Activated T-helper 2 cell treated with anti-CD3 and anti-CD28 coated beads, Interferon-gamma antibody, Interleukin-2, Interleukin-4, amounts not matched to agents 10 μg/mL and 5 μg/mL and 100 μg/mL, durations not matched to agents 14 hours and 24 hours and 36 hours (primary cell): ENCODE measurements around the gene LRRC75A. TPM values are rescaled to one million over a fixed set of nuclear protein-coding genes. Genes with fewer than 3 reads are reported as not detected.

Experiments used
- DNase-seq: peaks from one replicate; pipeline ENCODE4 v3.0.0; 2021; ENCODE audit warnings: low spot score
- H3K27ac Mint-ChIP-seq: one replicate; pipeline ENCODE4 v1.8.0; 2021; ENCODE audit warnings: mixed read lengths
- H3K27me3 Mint-ChIP-seq: one replicate; pipeline ENCODE4 v1.8.0; 2021; ENCODE audit warnings: low read depth, mixed read lengths
- H3K36me3 Mint-ChIP-seq: one replicate; pipeline ENCODE4 v1.8.0; 2021; ENCODE audit warnings: low read depth, mixed read lengths
- H3K4me1 Mint-ChIP-seq: one replicate; pipeline ENCODE4 v1.8.0; 2021; ENCODE audit warnings: low read depth, mixed read lengths
- H3K4me3 Mint-ChIP-seq: one replicate; pipeline ENCODE4 v1.8.0; 2021; ENCODE audit warnings: low read depth, mild to moderate bottlenecking, moderate library complexity, mixed read lengths
- H3K9me3 Mint-ChIP-seq: one replicate; pipeline ENCODE4 v1.8.0; 2021; ENCODE audit warnings: mixed read lengths
- intact Hi-C: fragments of 100-400 bp; cut with micrococcal nuclease; formaldehyde crosslinking; loops from one replicate; pipeline ENCODE4 v1.15.1; 2023
- total RNA-seq: library from RNA; stranded (reverse); gene quantifications from 2 replicates; pipeline ENCODE4 v1.2.3, GENCODE V29; 2022

The LRRC75A gene
- total RNA-seq, 1 donor from 2014 or later = 2.0 TPM

DNA sequence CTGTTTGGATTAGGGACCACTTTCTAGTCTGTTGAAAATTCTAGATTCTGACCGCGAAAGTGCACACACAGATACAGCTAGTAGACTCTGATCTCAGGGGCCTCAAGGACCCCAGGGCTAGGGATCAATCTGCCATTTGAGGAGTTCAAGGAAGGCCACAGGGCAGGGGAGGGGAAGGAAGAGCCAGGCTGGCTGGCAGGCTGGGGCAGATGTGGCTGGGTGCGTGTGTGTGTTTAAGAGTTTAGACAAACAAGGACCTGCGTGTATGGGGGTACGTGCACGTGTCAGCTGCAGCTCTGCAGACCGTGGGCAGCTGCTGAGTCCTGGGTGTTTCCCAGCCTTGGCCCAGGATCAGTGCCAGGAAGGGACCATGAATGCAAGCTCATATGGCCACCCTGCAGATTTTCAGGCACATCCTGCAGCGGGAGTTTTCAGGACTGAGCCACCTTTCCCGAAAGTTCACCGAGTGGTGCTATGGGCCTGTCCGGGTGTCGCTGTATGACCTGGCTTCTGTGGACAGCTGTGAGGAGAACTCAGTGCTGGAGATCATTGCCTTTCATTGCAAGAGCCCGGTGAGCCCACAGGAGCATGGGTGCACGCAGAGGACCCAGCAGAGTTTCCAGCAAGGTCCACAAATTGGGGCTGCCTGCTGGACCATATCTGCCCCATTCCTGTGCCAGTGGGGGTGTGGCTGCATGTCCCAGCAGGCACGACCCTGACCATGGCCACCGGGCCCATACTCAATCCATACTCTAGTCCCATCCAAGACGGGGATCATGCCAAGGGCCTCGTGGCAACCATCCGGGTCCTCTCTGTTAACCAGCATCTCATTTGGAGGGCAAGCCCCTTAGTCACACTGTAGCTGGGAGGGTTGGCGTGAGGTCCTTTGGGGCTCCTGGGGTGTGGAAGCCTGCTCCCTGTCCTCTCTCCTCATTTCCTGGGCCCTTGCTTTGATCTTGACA, 66.0 kb downstream of the LRRC75A start:
- H3K9me3 Mint-ChIP-seq = no peaks in the 10 kb centered on the region
- no peak for DNase-seq
- H3K27ac Mint-ChIP-seq = no peak overlapping the region
- H3K4me3 Mint-ChIP-seq = no peak overlapping the region
- intact Hi-C loops = no loop called here
- H3K36me3 Mint-ChIP-seq = peaks cover 40% of the 10 kb centered on the region
- no peaks in the 10 kb centered on the region for H3K4me1 Mint-ChIP-seq
- no peaks in the 10 kb centered on the region for H3K27me3 Mint-ChIP-seq

DNA sequence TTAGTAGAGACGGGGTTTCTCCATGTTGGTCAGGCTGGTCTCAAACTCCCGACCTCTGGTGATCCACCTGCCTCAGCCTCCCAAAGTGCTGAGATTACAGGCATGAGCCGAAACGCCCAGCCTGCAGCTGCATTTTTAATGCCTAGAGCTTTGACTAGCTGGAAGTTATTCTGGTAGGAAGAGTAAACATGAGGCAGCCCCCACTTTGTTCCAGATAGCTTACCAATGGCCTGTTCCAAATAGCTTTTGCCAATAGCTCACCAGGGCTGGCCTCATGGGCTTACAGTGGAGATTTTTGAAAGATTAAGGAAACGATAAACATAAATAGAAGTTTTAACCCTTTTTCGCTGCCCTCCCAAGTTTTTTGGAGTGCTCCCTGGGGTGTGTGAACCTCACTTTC, 66.8 kb downstream of the LRRC75A start:
- peaks cover 6% of the 10 kb centered on the region for H3K4me1 Mint-ChIP-seq
- H3K27ac Mint-ChIP-seq = no peak overlapping the region
- no peaks in the 10 kb centered on the region for H3K27me3 Mint-ChIP-seq
- no peaks in the 10 kb centered on the region for H3K9me3 Mint-ChIP-seq
- no peak for DNase-seq
- peaks cover 44% of the 10 kb centered on the region for H3K36me3 Mint-ChIP-seq
- no peak overlapping the region for H3K4me3 Mint-ChIP-seq
- intact Hi-C loops = no loop called here

DNA sequence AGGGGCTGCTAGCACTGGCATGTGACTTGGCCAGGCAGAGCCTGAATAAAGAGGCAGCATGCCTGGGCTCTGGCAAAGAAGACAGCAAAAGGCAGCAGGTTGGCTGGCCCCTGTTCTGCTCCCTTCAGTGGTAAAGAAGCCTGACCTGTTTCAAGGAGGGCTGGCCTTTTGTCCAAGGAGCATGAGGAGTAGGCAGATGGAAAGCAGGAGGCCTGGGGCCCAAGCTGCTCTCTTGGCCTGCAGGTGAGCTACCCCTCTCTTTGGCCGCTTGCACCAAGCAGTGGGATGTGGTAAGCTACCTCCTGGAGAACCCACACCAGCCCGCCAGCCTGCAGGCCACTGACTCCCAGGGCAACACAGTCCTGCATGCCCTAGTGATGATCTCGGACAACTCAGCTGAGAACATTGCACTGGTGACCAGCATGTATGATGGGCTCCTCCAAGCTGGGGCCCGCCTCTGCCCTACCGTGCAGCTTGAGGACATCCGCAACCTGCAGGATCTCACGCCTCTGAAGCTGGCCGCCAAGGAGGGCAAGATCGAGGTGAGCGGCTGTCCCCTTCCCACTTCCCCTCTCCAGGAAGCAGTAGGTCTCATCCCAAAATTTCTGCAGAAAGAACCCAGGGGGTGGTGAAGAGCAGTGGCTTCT, 68.6 kb downstream of the LRRC75A start:
- Mint-ChIP-seq H3K27ac (no peak overlapping the region), H3K27me3 (no peaks in the 10 kb centered on the region), H3K9me3 (no peaks in the 10 kb centered on the region), H3K4me1 (peaks cover 23% of the 10 kb centered on the region), H3K36me3 (peaks cover 47% of the 10 kb centered on the region), H3K4me3 (no peak overlapping the region)
- intact Hi-C loops = no loop called here
- no peak for DNase-seq

DNA sequence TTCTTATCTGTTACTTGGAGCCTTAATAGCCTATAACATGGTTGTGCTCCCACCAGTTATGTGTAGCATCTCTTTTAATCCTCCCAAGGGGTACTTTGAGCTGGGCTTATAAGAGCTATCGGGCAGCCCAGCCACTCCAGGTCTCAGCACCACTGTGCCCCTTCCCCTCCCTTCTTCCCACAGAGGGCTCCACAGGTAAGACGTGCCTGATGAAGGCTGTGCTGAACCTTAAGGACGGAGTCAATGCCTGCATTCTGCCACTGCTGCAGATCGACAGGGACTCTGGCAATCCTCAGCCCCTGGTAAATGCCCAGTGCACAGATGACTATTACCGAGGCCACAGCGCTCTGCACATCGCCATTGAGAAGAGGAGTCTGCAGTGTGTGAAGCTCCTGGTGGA, 69.6 kb downstream of the LRRC75A start:
- peaks cover 55% of the 10 kb centered on the region for H3K36me3 Mint-ChIP-seq
- intact Hi-C loops = no loop called here
- peaks cover 28% of the 10 kb centered on the region for H3K4me1 Mint-ChIP-seq
- DNase-seq = no peak
- H3K4me3 Mint-ChIP-seq = no peak overlapping the region
- no peaks in the 10 kb centered on the region for H3K9me3 Mint-ChIP-seq
- no peaks in the 10 kb centered on the region for H3K27me3 Mint-ChIP-seq
- H3K27ac Mint-ChIP-seq = no peak overlapping the region

DNA sequence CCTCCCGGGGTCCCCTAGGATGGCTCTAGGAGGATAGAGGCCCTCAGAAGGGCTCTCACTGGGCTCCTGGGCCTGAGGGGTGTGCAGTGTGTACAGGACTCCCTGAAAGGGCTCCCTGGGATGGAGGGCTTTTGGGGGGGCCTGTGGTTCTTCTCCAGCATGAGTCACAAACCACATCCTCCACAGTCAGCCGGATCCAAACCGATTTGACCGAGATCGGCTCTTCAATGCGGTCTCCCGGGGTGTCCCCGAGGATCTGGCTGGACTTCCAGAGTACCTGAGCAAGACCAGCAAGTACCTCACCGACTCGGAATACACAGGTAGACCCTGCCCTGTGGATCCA, 72.1 kb downstream of the LRRC75A start:
- peaks cover 44% of the 10 kb centered on the region for H3K36me3 Mint-ChIP-seq
- H3K27me3 Mint-ChIP-seq = no peaks in the 10 kb centered on the region
- peak; percentile 31 for DNase-seq
- no peaks in the 10 kb centered on the region for H3K9me3 Mint-ChIP-seq
- H3K4me1 Mint-ChIP-seq = peaks cover 36% of the 10 kb centered on the region
- H3K4me3 Mint-ChIP-seq = no peak overlapping the region
- H3K27ac Mint-ChIP-seq = peak overlapping the region; percentile 92
- intact Hi-C loops = loop anchor here (1.0 to 5.0 kb wide), 3 partner anchors 18 to 133 kb away; no protein-coding TSS in a partner anchor

DNA sequence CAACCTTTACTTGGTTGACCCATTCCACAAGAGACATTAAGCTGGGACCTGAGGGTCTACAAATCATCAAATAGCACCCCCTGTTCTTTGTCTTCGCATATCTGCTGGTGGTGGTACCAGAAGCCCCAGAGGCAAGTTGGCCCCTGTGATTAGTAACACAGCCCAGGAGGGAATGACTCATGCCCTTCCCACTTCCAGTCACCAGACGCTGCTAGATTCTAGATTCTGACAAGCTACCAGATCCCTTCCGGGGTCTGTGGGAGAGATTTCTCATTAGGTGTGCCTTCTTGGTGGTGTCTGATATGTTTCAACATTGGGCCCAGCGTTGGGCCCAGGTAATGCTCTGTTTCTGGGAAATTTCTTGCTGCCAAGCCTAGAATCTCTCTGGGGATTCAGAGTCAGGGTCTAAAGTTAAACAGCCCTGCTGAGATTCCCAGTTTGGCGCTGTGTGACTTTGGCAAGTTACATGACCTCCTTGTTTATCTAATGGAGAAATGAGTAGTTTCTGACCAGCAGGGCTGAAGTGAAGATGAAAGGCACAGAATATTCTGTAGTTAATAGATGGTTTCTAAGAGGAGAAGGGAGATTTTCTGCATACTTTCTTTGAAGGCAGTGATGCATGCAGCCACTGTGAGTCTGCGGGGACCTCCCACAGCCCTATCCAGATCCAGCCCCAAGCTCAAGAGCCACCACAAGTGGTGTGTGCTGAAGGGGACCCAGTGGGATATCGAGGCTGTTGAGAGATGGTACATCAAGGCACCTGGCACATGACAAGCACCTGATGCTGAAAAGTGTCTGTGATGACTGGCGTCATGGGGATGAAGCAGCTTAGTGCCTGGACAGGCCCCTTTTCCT, 72.7 kb downstream of the LRRC75A start:
- Mint-ChIP-seq H3K4me3 (peak overlapping the region; percentile 64), H3K27me3 (no peaks in the 10 kb centered on the region), H3K9me3 (no peaks in the 10 kb centered on the region), H3K27ac (peak overlapping the region; percentile 92), H3K4me1 (peaks cover 39% of the 10 kb centered on the region), H3K36me3 (peaks cover 48% of the 10 kb centered on the region)
- peak; percentile 39 for DNase-seq
- intact Hi-C loops = loop anchor here (1.0 to 5.0 kb wide), 3 partner anchors 19 to 132 kb away; no protein-coding TSS in a partner anchor

DNA sequence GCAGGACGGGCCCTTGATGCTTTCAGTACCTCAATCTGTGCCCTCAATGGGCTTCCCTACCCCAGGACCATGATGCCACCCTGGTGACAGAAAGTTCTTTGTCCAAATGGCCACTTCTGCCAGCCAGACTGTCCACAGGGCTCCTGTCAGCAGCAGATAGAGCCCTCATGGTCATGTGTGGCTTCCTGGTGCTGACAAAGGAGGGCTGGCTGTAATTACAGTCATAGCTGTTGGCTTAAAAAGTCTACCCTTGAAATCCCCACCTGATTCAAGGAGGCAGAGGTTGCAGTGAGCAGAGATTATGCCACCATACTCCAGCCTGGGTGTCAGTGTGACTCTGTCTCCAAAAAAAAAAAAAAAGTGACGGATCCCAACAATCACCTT, 73.3 kb downstream of the LRRC75A start:
- Mint-ChIP-seq H3K4me1 (peaks cover 42% of the 10 kb centered on the region), H3K36me3 (peaks cover 51% of the 10 kb centered on the region), H3K4me3 (peak overlapping the region; percentile 64), H3K27me3 (no peaks in the 10 kb centered on the region), H3K9me3 (no peaks in the 10 kb centered on the region), H3K27ac (peak overlapping the region; percentile 92)
- no peak for DNase-seq
- intact Hi-C loops = loop anchor here (1.0 to 5.0 kb wide), 3 partner anchors 20 to 131 kb away; no protein-coding TSS in a partner anchor

DNA sequence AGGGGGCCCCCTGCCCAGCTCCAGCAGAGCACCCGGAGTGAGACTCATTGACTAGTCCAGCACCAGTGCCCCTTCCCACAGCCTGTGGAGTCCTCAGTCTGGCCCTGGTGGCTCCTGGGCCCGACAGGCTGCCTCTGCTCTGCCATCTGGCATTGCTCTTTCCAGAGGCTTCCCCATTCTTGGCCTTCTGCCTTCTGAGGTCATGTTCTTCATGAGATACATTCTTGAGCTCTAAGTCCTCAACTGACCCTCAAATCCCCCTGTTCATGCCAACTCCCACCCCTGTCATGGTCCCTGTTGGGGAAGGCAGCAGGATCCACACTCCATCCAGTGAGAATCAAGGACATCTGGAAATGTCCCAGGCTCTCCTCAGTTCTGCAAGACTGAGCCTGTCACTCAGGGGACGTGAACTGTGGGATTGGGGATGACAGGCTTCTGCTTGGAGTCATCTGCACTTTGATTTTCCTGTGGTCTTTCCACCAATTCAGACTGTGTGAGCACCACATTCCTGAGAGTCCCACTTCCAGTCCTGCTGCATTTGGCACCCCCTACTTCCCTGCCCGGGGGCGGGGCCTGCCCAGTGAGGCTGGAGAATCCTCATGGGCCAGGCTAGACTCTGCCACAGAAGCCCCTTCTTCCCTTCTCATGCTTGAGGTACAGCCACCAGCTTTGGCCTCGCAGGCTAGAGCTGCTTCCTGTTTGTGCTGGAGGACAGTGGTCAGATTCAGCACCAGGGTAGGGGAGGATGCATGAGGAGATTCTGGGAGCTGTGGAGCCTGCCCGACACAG, 73.9 kb downstream of the LRRC75A start:
- intact Hi-C loops = loop anchor here (5.0 kb wide), 2 partner anchors 56 to 131 kb away; no protein-coding TSS in a partner anchor
- peak overlapping the region; percentile 92 for H3K27ac Mint-ChIP-seq
- H3K36me3 Mint-ChIP-seq = peaks cover 50% of the 10 kb centered on the region
- H3K9me3 Mint-ChIP-seq = no peaks in the 10 kb centered on the region
- peaks cover 42% of the 10 kb centered on the region for H3K4me1 Mint-ChIP-seq
- H3K27me3 Mint-ChIP-seq = no peaks in the 10 kb centered on the region
- no peak overlapping the region for H3K4me3 Mint-ChIP-seq
- no peak for DNase-seq

DNA sequence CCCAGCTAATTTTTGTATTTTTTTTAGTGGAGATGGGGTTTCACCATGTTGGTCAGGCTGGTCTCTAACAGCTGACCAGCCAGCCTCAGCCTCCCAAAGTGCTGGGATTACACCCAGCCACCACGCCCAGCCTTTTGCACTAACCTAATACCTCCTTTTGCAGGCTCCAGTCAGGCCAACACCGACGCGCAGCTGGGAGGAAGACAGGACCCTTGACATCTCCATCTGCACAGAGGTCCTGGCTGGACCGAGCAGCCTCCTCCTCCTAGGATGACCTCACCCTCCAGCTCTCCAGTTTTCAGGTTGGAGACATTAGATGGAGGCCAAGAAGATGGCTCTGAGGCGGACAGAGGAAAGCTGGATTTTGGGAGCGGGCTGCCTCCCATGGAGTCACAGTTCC, 74.6 kb downstream of the LRRC75A start:
- no peak for DNase-seq
- H3K4me1 Mint-ChIP-seq = peaks cover 42% of the 10 kb centered on the region
- peak overlapping the region; percentile 96 for H3K27ac Mint-ChIP-seq
- H3K9me3 Mint-ChIP-seq = no peaks in the 10 kb centered on the region
- H3K27me3 Mint-ChIP-seq = no peaks in the 10 kb centered on the region
- intact Hi-C loops = loop anchor here (5.0 kb wide), 2 partner anchors 55 to 130 kb away; no protein-coding TSS in a partner anchor
- peak overlapping the region; percentile 96 for H3K4me3 Mint-ChIP-seq
- H3K36me3 Mint-ChIP-seq = peaks cover 43% of the 10 kb centered on the region

DNA sequence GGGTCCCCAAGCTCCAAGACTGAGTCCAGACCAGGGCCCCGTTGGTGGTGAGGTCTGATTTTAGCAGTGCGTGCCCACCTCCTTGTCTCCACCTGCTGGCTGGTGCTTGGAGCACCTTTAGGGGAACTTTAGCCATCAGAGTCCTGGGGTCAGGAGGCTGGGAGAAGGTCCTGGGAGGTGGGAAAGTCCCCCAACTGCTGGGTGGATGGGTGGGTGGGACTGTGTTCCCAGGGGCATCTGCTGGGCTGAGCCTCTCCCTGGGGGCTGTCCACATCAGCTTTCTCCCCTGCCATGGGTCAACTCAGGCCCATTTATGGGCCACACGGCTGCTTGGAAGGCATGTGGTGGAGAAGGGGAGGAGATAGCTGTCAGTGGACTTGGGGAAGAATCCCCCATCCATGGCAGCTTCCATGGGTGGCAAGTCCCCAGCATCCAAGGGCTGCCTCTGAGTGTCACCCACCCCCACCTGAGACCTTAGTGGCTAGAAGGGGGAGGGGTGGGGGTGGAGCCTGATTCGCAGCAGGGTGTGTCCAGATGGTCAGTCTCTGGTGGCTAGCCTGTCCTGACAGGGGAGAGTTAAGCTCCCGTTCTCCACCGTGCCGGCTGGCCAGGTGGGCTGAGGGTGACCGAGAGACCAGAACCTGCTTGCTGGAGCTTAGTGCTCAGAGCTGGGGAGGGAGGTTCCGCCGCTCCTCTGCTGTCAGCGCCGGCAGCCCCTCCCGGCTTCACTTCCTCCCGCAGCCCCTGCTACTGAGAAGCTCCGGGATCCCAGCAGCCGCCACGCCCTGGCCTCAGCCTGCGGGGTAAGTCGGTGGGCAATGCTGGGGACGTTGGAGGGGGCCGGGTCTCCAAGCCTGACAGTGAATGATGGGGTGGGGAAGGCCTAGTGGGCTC, 76.7 kb downstream of the LRRC75A start, which contains the start of gene TRPV2:
TSS of gene TRPV2 (plus strand) at position 541 of the 894 bp plus-strand sequence. CDS start 2,098 bp downstream, outside the sequence.
- peaks cover 36% of the 10 kb centered on the region for H3K36me3 Mint-ChIP-seq
- H3K27me3 Mint-ChIP-seq = no peaks in the 10 kb centered on the region
- H3K4me1 Mint-ChIP-seq = peaks cover 37% of the 10 kb centered on the region
- no peaks in the 10 kb centered on the region for H3K9me3 Mint-ChIP-seq
- intact Hi-C loops = loop anchor here (5.0 kb wide), 2 partner anchors 53 to 128 kb away; no protein-coding TSS in a partner anchor
- peak; percentile 30 for DNase-seq
- peak within 1 kb of the TSS; percentile 96 for H3K27ac Mint-ChIP-seq
- peak within 1 kb of the TSS; percentile 96 for H3K4me3 Mint-ChIP-seq
